Gastroesophageal sphincter (tissue), 4 donors: ENCODE data around the gene IL10. TPM values are rescaled to one million over a fixed set of nuclear protein-coding genes. Genes with fewer than 3 reads are reported as not detected.
"Not testable (repeated sequence)": the region's sequence is repeated elsewhere in the genome, so short reads cannot be mapped to it uniquely, and the experiment has no call there.

Source experiments
- ATAC-seq: fragments of 150-250 bp; one replicate; pipeline ENCODE4 v1.9.1; 2016; ENCODE audit warnings: mild to moderate bottlenecking, moderate library complexity
- H3K27ac ChIP-seq, 4 donors: fragments of 200-600 bp; sonication (generic) in 3 of 4; 1 replicate in 3 of 4; 2 replicates in 1 of 4; pipeline ENCODE4 v1.5.1; 2016 to 2019
- H3K27me3 ChIP-seq: fragments of 200-600 bp; sonication (generic); one replicate; pipeline ENCODE4 v1.5.1; 2019
- H3K36me3 ChIP-seq, 2 donors: fragments of 200-600 bp; sonication (generic); one replicate each; pipeline ENCODE4 v1.5.1; 2019; ENCODE audit warnings: control low read depth in 1 of 2
- H3K4me1 ChIP-seq, 3 donors: fragments of 200-600 bp; sonication (generic); 1 replicate in 2 of 3; 2 replicates in 1 of 3; pipeline ENCODE4 v1.5.1; 2016 to 2019; ENCODE audit warnings: control low read depth in 2 of 3
- H3K4me3 ChIP-seq, 2 donors: fragments of 200-600 bp; sonication (generic); one replicate each; pipeline ENCODE4 v1.5.1; 2019; ENCODE audit warnings: mild to moderate bottlenecking in 1 of 2, moderate library complexity in 1 of 2
- H3K9me3 ChIP-seq, 3 donors: fragments of 200-600 bp; sonication (generic); one replicate each; pipeline ENCODE4 v1.5.1; 2017 to 2019; ENCODE audit warnings: control low read depth in 2 of 3
- CTCF ChIP-seq, 4 experiments: fragments of 200-600 bp in 2 of 4; fragments of 450-650 bp in 2 of 4; sonication (generic) in 1 of 4; IDR thresholded peaks; one replicate each; pipeline ENCODE4 v1.5.1; 2017 to 2019; ENCODE audit warnings: antibody characterized with exemption in 4 of 4, mild to moderate bottlenecking in 2 of 4, moderate library complexity in 2 of 4
- EP300 ChIP-seq: sonication (generic); formaldehyde crosslinking; IDR thresholded peaks from one replicate; pipeline ENCODE4 v1.6.1; 2017; ENCODE audit warnings: antibody characterized with exemption, mild to moderate bottlenecking
- POLR2A ChIP-seq, 2 donors: fragments of 450-650 bp; IDR thresholded peaks; one replicate each; pipeline ENCODE4 v1.6.1; 2017; ENCODE audit warnings: antibody characterized with exemption in 2 of 2, mild to moderate bottlenecking in 2 of 2, moderate library complexity in 1 of 2
- POLR2AphosphoS5 ChIP-seq: sonication (generic); formaldehyde crosslinking; IDR thresholded peaks from one replicate; pipeline ENCODE4 v1.6.1; 2017; ENCODE audit warnings: antibody characterized with exemption
- WGBS, 2 donors: methylation state at CpG; one replicate each; pipeline ENCODE4 v1.1.5; 2018; ENCODE audit warnings: low coverage in 1 of 2; 5-methylcytosine and 5-hydroxymethylcytosine counted together
- total RNA-seq, 4 donors: library from RNA; depleted of rRNA; stranded (reverse); fragments of >200 nt; gene quantifications; one replicate each; pipeline ENCODE4 v1.1.0, GENCODE V29; 2016

The IL10 gene
- total RNA-seq, 4 donors from 2014 or later: 0.45 to 9.3 (median 2.3) TPM

DNA sequence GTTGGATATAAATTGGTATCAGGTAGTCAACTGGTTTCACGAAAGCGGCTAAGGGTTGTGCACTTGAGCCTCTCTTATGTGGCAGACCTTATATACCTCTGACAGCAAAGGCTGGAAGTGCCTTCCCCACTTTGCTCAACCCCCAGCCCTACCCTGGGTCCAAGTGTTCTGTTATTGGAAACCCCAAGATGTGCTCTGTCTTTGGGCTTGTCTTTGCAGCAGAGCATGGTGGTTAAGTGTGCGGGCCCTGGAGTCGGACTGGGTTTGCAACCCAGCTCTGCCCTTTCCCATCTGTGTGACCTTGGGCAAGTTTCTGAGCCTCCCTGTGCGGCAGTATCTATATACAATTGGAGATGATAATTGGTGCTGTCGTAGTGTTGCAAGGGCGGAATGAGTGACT lies 11.2 kb upstream of the IL10 start:
- no peak overlapping the region for H3K27ac ChIP-seq
- no peaks in the 10 kb centered on the region for H3K4me1 ChIP-seq
- H3K36me3 ChIP-seq: no peaks in the 10 kb centered on the region
- H3K9me3 ChIP-seq: no peaks in the 10 kb centered on the region
- WGBS, 2 donors: 70 to 82% methylated on average over 4 to 7 of the region's 7 CpGs
- no peak overlapping the region for H3K4me3 ChIP-seq
- no peak for ATAC-seq
- H3K27me3 ChIP-seq: no peaks in the 10 kb centered on the region
- TF ChIP-seq POLR2AphosphoS5 (no peak), CTCF (IDR thresholded peaks at IDR 0.05) (no peak), POLR2A (IDR thresholded peaks at IDR 0.05) (no peak), EP300 (no peak)

GRCh38 chr1:206782448-206782847 lies 10.2 kb upstream of the IL10 start:
- no peak for TF ChIP-seq CTCF (IDR thresholded peaks at IDR 0.05)
- no peak for TF ChIP-seq EP300
- TF ChIP-seq POLR2AphosphoS5: no peak
- no peak for TF ChIP-seq POLR2A (IDR thresholded peaks at IDR 0.05)
- no peaks in the 10 kb centered on the region for H3K36me3 ChIP-seq
- no peaks in the 10 kb centered on the region for H3K9me3 ChIP-seq
- no peak overlapping the region for H3K4me3 ChIP-seq
- no peak for ATAC-seq
- H3K27me3 ChIP-seq: no peaks in the 10 kb centered on the region
- H3K4me1 ChIP-seq: no peaks in the 10 kb centered on the region
- WGBS, 2 donors: 100% methylated on average over 2 of the region's 2 CpGs; no CpG with 5 or more reads in 1 of the 2 donors
- no peak overlapping the region for H3K27ac ChIP-seq

- 40 to 61% methylated on average over 1 to 2 of the region's 2 CpGs for WGBS, 2 donors
- Histone ChIP-seq H3K36me3 (no peaks in the 10 kb centered on the region), H3K27me3 (peaks cover 3% of the 10 kb centered on the region), H3K9me3 (no peaks in the 10 kb centered on the region), H3K4me3 (no peak overlapping the region), H3K27ac (no peak overlapping the region), H3K4me1 (no peaks in the 10 kb centered on the region)
- ATAC-seq: no peak
- no peak for TF ChIP-seq CTCF (IDR thresholded peaks at IDR 0.05)
- no peak for TF ChIP-seq POLR2A (IDR thresholded peaks at IDR 0.05)
- TF ChIP-seq POLR2AphosphoS5: no peak
- TF ChIP-seq EP300: no peak
Measured at GRCh38 chr1:206779638-206780037, 7.3 kb upstream of the IL10 start.

- H3K36me3 ChIP-seq, H3K4me3 ChIP-seq, H3K9me3 ChIP-seq, H3K4me1 ChIP-seq, ATAC-seq, H3K27ac ChIP-seq: not testable (repeated sequence)
- peaks cover 11% of the 10 kb centered on the region for H3K27me3 ChIP-seq
- WGBS, 2 donors: 61 to 75% methylated on average over 3 to 4 of the region's 6 CpGs
Measured at GRCh38 chr1:206778911-206779310, 6.6 kb upstream of the IL10 start.

DNA sequence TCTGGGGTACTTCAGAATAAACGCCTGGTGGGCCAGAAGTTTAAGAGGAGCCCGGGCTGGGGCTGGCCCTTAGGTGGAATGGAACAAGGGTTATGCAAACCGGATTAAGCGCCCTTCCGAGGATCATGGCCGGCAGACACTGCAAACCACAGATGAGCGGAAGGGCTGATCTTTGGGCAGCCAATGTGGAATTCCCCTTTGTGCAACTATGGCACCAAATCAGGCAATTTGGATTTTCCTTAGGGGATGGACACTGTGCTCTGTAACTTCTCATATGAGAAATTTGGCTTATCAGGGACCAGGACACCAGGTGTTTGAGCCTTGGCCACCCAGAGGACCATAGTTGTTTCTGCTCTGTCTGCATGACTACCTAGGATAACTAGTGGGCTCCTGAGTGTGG lies 5.7 kb upstream of the IL10 start:
- Histone ChIP-seq H3K4me3 (no peak overlapping the region), H3K9me3 (no peaks in the 10 kb centered on the region), H3K27ac (no peak overlapping the region), H3K4me1 (no peaks in the 10 kb centered on the region), H3K27me3 (peaks cover 17% of the 10 kb centered on the region), H3K36me3 (no peaks in the 10 kb centered on the region)
- 63% methylated on average over 6 of the region's 7 CpGs; no CpG with 5 or more reads in 1 of the 2 donors for WGBS, 2 donors
- no peak for ATAC-seq
- TF ChIP-seq EP300 (no peak), POLR2AphosphoS5 (no peak), CTCF (IDR thresholded peaks at IDR 0.05) (no peak), POLR2A (IDR thresholded peaks at IDR 0.05) (no peak)
